ENCODE measurements around the gene VPS18. TPM values are rescaled to one million over a fixed set of nuclear protein-coding genes. Genes with fewer than 3 reads are reported as not detected.

The VPS18 gene
- total RNA-seq, 1 donor from 2014 or later = 28.9 TPM

DNA sequence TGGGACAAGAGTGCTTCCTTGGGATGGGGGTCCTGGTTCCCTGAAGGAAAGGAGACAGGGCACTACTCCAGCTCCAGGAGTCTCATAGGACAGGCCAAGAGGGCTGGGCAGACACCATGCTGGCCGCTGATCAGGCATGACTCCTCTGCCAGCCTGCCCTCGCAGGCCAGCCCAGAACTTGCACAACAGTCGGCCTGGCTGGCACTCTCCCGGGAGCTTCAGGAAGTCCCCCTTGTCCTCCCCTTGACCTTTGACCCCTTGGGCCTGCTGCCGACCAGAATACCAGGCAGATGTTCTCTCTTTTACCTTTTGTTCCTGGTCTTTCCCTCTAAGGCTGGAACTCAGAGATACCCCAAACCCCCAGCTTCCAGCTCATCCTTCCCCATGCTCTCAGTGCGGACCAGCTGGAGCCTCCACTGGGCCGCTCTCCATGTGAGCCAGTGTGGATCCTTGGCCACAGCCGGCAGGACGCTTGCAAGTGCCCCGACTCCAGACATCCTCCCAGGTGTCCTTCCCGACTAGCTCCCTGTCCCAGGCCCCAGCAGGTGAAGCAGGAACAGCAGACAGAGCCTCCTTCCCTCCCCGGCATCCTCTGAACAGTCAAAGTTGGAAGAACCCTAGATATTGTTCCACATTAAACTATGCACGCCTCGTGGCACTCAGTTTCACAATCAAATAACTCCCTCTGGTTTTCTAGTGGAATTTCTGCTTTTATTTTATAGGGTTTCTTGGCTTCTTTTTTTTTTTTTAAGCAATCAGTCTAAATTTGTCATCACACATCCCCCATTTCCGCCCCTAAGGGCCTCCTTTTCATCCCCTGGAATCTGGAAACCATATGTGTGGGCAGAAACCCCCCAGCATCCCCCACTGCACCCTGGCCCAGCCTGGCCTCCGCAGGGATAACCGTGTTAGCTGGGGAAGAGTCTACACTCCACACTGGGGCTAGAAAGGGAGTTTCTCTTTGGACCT is 15.7 kb downstream of the VPS18 start:
- H3K4me3 Mint-ChIP-seq (ENCODE audit: low read depth) = no peak overlapping the region

GRCh38 chr15:40911141-40911540 is 16.9 kb downstream of the VPS18 start:
- H3K36me3 Mint-ChIP-seq (ENCODE audit: insufficient read depth) = no peaks in the 10 kb centered on the region
- peaks cover under 1% of the 10 kb centered on the region for H3K27me3 Mint-ChIP-seq
- H3K4me1 Mint-ChIP-seq (ENCODE audit: low read depth) = peaks cover 13% of the 10 kb centered on the region
- H3K4me3 Mint-ChIP-seq (ENCODE audit: low read depth) = no peak overlapping the region
- no peak for DNase-seq (ENCODE audit: low spot score, unreplicated experiment)
- TF ChIP-seq, protein P1, sequence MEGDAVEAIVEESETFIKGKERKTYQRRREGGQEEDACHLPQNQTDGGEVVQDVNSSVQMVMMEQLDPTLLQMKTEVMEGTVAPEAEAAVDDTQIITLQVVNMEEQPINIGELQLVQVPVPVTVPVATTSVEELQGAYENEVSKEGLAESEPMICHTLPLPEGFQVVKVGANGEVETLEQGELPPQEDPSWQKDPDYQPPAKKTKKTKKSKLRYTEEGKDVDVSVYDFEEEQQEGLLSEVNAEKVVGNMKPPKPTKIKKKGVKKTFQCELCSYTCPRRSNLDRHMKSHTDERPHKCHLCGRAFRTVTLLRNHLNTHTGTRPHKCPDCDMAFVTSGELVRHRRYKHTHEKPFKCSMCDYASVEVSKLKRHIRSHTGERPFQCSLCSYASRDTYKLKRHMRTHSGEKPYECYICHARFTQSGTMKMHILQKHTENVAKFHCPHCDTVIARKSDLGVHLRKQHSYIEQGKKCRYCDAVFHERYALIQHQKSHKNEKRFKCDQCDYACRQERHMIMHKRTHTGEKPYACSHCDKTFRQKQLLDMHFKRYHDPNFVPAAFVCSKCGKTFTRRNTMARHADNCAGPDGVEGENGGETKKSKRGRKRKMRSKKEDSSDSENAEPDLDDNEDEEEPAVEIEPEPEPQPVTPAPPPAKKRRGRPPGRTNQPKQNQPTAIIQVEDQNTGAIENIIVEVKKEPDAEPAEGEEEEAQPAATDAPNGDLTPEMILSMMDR (IDR thresholded peaks at IDR 0.05; ENCODE audit: unreplicated experiment) = no peak
- peak overlapping the region; percentile 76 for H3K27ac Mint-ChIP-seq
- H3K9me3 Mint-ChIP-seq (ENCODE audit: low read depth) = no peaks in the 10 kb centered on the region

More for the DNA sequence above, 15.7 kb downstream of the VPS18 start:
- TF ChIP-seq, protein P1 (IDR thresholded peaks at IDR 0.05; ENCODE audit: unreplicated experiment) = no peak
- H3K27me3 Mint-ChIP-seq = no peaks in the 10 kb centered on the region
- peaks cover 13% of the 10 kb centered on the region for H3K4me1 Mint-ChIP-seq (ENCODE audit: low read depth)
- no peak for DNase-seq (ENCODE audit: low spot score, unreplicated experiment)
- no peaks in the 10 kb centered on the region for H3K36me3 Mint-ChIP-seq (ENCODE audit: insufficient read depth)
- H3K9me3 Mint-ChIP-seq (ENCODE audit: low read depth) = no peaks in the 10 kb centered on the region
- no peak overlapping the region for H3K27ac Mint-ChIP-seq

GRCh38 chr15:40911693-40912092 is 17.4 kb downstream of the VPS18 start:
- no peak overlapping the region for H3K4me3 Mint-ChIP-seq (ENCODE audit: low read depth)
- DNase-seq (ENCODE audit: low spot score, unreplicated experiment) = no peak
- H3K9me3 Mint-ChIP-seq (ENCODE audit: low read depth) = no peaks in the 10 kb centered on the region
- TF ChIP-seq, protein P1 (IDR thresholded peaks at IDR 0.05; ENCODE audit: unreplicated experiment) = no peak
- no peaks in the 10 kb centered on the region for H3K36me3 Mint-ChIP-seq (ENCODE audit: insufficient read depth)
- H3K4me1 Mint-ChIP-seq (ENCODE audit: low read depth) = peaks cover 13% of the 10 kb centered on the region
- H3K27ac Mint-ChIP-seq = no peak overlapping the region
- H3K27me3 Mint-ChIP-seq = peaks cover 6% of the 10 kb centered on the region

DNA sequence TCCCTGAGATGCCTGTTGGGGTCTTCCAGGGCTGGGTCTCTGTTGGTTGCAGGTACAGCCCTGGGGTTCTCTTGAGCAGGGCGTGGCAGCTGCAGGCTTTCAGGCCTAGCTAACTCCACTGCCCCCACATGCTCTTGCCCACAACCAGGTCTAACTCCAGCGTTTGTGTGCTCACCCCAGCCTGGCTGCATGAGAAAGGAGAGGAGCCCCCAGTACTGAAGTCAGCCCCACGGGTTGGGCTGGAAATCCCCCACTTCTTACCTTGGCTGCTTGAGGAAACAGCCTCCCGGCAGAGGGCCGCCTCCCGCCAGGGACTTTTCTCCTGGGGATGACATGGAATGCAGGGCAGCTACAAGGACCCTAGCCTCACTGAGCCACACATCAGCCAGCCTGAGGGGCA is 18.2 kb downstream of the VPS18 start:
- Mint-ChIP-seq H3K27ac (no peak overlapping the region), H3K27me3 (peaks cover 9% of the 10 kb centered on the region), H3K36me3 (ENCODE audit: insufficient read depth) (no peaks in the 10 kb centered on the region), H3K9me3 (ENCODE audit: low read depth) (no peaks in the 10 kb centered on the region), H3K4me1 (ENCODE audit: low read depth) (peaks cover 12% of the 10 kb centered on the region), H3K4me3 (ENCODE audit: low read depth) (no peak overlapping the region)
- DNase-seq (ENCODE audit: low spot score, unreplicated experiment) = no peak
- TF ChIP-seq, protein P1 (IDR thresholded peaks at IDR 0.05; ENCODE audit: unreplicated experiment) = no peak

- Mint-ChIP-seq H3K9me3 (ENCODE audit: low read depth) (no peaks in the 10 kb centered on the region), H3K27ac (no peak overlapping the region), H3K36me3 (ENCODE audit: insufficient read depth) (no peaks in the 10 kb centered on the region), H3K4me3 (ENCODE audit: low read depth) (no peak overlapping the region), H3K27me3 (peaks cover 12% of the 10 kb centered on the region), H3K4me1 (ENCODE audit: low read depth) (peaks cover 11% of the 10 kb centered on the region)
- DNase-seq (ENCODE audit: low spot score, unreplicated experiment) = no peak
- TF ChIP-seq, protein P1 (IDR thresholded peaks at IDR 0.05; ENCODE audit: unreplicated experiment) = no peak
These were observed 19.8 kb downstream of the VPS18 start for GRCh38 chr15:40914013-40914412.
